Activated effector memory CD4-positive, alpha-beta T cell treated with anti-CD3 and anti-CD28 coated beads, Interleukin-2, amount 50 U/mL, for 16 hours (primary cell): Measurements from ENCODE around the gene ITGA1.
"Not testable (repeated sequence)": the region's sequence is repeated elsewhere in the genome, so short reads cannot be mapped to it uniquely, and the experiment has no call there.

Experiments
- DNase-seq: peaks from one replicate; pipeline ENCODE4 v3.0.0-alpha.2; 2020

Gene ITGA1

DNA sequence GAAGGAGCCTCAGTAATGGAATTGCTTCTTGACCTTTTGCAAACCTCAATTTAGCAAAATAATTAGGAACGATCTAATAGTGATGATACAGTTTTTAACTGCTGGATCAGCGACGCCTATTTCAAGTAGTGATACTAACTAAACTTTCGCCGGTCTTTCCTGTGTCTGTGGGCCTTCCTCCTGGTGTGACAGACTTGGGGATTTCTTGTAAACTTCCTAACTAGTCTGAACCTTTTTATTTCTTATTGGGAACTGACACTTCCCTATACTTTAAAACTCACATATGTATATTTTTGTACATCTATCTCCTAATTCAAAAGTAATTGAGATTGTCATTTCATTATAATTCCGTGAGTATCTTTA is 15.2 kb downstream of the ITGA1 start:
- DNase-seq: no peak

- DNase-seq: no peak
Observed at GRCh38 chr5:52804387-52804791, 16.7 kb downstream of the ITGA1 start.

- no peak for DNase-seq
Observed at GRCh38 chr5:52804981-52805380, 17.3 kb downstream of the ITGA1 start.

DNA sequence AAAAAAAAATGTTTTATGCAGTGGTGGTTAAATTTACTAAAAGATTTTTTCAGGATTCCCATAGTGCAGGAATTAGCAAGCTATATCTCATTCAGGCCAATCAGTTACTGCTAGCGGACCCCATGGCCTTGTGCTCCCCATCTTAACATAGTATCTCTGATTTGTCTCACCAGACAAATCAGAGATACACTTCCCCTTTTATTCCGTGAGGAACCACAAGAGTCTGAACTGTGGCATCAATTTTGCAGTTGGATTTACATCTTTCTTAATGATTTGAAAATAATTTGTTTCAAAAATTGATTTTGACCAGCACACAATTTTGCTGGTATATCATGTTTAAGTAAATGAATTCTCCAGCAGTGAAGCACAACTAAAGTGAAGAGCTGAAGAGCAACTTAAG is 17.9 kb downstream of the ITGA1 start:
- no peak for DNase-seq

DNA sequence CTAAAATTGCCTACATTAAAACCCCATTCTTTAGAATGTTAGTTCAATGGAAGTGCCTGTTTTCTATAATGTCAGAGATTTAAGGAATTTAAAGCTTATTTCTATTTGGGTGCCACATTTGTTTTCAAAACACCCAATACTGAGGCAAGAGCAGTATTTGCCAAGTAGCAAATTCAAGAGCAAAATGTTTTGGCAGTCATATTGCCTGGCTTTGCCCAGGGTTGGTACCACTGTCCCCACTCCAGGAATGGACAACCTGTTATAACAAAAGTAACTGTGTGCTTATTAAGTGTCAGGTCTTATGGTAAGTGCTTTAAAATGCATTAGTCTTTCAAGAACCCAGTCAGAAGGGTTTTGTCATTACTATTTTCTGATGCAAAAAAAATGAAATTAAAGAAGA is 19.3 kb downstream of the ITGA1 start:
- DNase-seq: no peak

DNA sequence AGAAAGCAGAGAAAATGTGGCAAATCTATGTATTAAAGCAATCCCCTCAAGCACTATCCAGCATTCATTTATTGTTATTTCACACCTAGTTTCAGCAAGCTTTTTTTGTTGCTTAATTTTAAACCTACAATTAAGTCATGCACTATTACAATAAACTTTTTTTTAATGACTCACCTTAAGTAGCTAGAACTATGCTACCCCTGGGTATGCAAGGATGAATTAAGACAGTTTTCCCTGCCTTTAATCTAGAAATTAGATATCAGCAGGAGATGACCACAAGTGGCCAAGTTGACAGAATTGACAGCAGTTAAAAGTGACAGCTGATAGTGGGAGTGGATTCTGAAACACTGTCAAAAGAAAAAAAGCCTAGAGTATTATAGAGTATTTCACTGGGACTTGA is 20.0 kb downstream of the ITGA1 start:
- no peak for DNase-seq

DNA sequence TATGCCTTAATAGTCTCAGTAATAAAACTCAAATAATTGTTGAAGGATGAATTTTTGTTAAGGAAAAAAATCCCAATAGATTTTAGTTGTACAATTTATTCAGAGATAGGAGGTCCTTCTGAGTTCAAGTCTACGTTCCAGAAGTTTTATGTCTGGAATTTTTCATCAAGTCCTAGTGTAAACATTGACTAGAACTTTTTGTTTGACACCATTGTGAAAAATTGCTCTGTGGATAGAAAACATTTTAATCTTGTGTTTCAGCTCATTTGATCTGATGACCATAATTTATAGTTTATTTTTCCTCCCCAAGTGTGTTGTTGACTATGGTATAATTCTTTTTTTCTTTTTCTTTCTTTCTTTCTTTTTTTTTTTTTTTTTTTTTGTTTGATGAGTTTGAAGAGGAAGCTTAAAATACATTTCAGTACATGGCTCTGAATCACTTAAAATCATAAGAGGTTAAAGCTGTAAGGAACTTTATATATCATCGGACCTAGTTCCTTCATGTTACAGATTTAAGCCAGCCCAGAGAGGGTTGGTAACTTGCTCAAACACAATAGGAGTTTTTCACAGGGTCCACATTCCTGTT is 20.7 kb downstream of the ITGA1 start:
- DNase-seq: no peak

DNA sequence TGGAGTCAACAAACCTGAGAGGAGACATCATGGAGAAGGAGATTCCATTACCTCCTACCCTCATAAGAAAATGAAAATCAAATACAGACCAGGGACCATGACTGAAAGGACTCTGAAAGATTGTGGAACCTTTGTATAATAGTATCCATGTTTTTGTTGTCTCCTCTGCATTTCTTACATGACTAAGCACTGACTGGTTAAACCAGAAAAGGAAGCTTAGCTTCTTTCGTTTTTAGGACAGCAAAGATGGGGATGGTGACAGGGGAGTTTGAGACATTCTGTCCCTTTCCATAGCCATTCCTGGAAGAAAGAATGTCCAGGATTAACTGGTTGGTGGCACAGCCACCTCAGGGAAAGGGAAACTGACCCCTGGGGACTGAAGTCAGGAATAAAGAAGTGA is 22.2 kb downstream of the ITGA1 start:
- DNase-seq: no peak

GRCh38 chr5:52810426-52810825 is 22.7 kb downstream of the ITGA1 start:
- DNase-seq: no peak

DNA sequence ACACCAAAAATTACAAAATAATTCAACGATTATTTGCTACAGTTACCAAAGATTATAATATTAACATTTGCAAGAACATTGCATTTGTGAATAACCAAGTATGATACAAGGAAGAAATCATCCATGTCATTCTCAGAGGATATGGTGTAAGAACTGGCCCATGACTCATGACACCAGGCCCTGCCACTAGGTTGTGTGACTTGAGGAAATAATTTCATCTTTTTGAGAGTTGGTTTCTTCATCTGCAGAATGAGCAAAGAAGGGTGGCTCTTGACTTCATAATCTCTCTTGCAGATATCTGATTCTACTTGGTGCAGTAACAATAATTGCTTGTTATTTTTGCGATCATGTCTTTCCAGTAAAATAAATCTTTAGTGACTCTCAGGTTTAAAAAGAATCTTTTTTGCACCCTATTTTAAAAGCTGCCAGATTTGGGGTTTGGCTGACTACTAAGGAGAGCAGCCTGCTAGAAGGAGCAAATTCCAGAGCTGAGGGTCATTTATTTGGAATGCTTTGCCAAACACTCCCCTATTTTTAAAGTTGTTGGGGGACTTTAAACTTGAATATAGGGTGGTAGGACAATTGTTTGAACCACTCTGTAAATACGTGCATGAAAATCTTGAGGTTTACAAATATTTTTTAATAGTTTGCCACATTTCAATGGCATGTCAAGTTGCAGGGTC is 23.5 kb downstream of the ITGA1 start:
- no peak for DNase-seq

DNA sequence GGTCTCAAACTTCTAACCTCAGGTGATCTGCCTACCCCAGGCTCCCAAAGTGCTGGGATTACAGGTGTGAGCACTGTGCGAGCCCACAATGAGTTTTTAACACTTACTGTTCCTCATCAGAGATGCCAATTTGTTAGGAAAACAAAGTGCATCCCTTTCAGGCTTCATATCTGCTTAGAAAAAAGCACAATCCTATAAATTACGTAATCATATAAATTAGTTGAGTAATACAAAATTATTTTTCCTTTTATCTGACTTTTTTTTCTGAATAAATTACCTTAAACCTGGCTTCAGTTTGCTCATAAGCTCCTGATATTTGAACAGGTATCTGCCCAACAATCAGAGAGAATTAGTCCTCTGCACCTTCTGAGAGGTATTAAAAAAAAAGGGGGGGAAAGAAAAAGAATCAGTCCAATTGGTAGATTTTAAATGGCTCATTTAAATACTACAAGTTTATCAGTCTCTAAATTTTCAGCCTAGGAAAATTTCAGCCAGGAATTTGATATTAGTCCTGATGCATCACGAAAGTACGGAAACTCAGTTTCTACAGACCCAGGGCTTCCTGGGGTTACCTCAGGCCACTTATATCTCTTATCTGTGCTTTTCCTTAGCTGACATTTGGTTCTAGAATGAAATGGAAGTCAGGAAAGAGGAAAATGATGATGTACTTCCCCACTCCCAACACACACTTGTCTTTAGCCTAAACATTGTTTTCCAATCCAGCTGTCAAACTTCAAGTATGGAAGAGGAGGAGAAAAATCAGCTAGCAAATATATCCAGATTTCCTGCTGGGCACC is 26.8 kb downstream of the ITGA1 start:
- no peak for DNase-seq

GRCh38 chr5:52817818-52818217 is 30.1 kb downstream of the ITGA1 start:
- DNase-seq: no peak

DNA sequence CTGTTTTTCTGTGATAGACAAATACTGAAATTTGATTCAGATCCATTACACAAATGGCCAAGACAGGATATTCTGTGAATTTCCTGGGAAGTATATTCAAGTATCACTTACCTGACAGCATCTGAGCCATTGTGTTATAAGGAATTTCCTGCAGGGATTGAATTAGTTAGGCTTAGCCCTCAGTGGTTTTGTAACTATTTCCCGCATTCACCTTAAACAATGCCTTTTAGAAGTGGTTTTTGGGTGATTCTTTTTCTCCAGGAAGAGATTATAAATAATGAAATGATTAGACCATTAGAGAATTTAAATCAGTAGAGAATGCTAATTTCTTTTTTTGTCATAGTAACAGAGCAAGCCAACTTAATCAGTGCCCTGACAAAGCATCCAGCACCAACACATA is 30.6 kb downstream of the ITGA1 start:
- DNase-seq: no peak

GRCh38 chr5:52818807-52819206 is 31.1 kb downstream of the ITGA1 start:
- not testable (repeated sequence) for DNase-seq

GRCh38 chr5:52821901-52822300 is 34.2 kb downstream of the ITGA1 start:
- no peak for DNase-seq

GRCh38 chr5:52822437-52822836 is 34.7 kb downstream of the ITGA1 start:
- DNase-seq: no peak

- no peak for DNase-seq
Observed at GRCh38 chr5:52824827-52825226, 37.1 kb downstream of the ITGA1 start.

DNA sequence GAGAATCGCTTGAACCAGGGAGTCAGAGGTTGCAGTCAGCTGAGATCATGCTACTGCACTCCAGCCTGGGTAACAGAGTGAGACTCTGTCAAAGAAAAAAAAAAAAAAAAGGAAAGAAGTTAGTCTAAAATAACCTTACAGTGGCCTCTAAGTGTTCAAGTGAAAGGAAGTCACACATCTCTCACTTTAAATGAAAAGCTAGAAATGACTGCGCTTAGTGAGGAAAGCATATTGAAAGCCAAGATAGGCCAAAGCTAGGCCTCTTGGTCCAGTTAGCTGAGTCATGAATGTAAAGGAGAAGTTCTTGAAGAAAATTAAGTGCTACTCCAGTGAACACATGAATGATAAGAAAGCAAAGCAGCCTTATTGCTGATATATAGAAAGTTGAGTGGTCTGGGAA is 38.1 kb downstream of the ITGA1 start:
- DNase-seq: no peak

GRCh38 chr5:52827815-52828214 is 40.1 kb downstream of the ITGA1 start:
- DNase-seq: no peak

DNA sequence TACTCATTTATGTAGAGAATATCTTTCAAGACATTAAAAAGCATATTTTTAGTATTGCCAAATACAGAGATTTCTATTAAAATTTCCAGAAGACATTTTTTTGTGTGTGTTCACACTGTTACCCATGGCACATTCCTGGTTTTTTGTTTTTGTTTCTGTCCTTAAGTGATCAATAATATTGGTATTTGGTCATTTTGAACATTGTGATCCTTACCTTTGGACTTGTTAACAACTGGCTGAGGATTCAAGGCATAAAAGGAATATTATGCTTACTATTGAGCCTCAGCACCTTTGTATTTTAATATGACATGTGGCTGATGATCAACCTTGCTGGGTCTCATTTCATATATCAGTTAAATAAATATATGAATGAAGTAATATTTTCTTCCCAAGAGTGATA is 41.9 kb downstream of the ITGA1 start:
- no peak for DNase-seq

DNA sequence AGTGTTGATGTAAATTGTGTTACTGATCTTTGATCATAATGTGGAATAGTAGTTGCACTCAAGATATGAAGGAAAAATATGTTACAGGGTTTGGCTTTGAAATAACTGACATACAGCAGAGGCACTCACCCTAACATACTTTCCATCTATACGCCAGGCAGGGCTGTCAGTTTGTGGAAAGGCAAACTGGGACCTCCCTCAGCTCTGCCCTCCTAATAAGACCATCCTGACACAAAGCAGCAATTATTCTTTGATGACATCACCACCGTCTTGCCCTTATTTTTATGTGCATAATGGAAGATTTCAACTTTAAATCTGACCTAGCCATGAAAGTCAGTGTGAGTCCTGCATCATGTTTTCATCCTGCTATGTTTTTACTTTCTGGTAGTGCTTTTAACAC is 42.9 kb downstream of the ITGA1 start:
- no peak for DNase-seq

DNA sequence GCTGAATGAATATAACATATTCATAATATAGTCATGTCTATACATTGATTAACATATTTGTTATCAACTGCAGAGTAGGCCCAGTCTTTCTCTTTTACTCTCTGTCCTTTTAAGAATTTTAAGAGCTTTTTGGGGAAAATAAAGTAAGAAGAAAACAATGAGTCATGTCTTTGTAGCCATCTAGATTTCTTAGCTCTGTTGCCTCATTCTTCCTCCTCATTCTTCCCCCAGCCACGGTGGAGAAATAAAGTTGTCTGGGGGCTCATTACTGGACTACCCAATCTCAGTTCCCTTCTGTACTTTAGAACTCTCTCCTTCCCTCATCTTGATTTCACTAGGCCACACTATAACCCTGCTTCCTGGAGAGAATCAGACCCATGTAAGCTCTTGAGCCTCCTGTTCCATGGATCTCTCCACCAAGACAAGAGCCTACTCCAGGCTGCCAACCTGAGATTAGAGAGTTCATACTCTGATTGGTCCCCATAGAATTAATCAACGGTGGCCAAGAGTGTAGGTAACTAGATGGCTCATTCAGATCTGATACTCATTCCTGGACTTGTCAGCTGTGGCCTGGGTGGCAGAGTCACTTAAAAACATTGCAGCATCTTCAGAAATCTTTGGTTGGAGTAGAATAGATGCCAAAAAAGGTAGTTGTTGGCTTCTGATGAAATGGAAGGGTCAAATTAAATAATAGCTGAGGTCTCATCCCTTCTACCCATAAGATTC is 44.2 kb downstream of the ITGA1 start:
- DNase-seq: no peak

DNA sequence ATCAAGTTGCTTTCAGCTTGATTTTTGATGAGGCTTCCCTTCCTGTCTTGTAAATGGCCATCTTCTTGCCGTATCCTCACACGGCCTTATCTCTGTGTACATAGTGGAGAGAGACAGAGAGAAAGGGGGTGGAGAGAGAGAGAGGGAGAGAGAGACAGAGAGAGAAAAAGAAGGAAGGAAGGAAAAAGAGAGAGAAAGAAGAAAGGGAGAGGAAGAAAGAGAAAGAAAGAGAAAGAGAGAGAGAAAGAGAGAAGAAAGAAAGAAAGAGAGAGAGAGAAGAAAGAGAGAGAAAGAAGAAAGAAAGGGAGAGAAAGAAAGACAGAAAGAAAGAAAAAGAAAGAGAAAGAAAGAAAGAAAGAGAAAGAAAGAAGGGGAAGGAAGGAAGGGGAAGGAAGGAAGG is 46.6 kb downstream of the ITGA1 start:
- no peak for DNase-seq

GRCh38 chr5:52837068-52837467 is 49.4 kb downstream of the ITGA1 start:
- no peak for DNase-seq
